Central memory CD8-positive, alpha-beta T cell (primary cell): ENCODE measurements around the gene CFAP20DC.
"Not testable (repeated sequence)": the region's sequence is repeated elsewhere in the genome, so short reads cannot be mapped to it uniquely, and the experiment has no call there.

ENCODE experiments used
- ATAC-seq: fragments of 150-1000 bp; cut with Tn5 transposase; replicated peaks from 2 replicates; pipeline ENCODE4 v1.10.0; 2022; ENCODE audit warnings: mild to moderate bottlenecking, moderate FRiP score, moderate number of reproducible peaks; ENCODE audit not compliant: poor library complexity, severe bottlenecking; ENCODE audit errors: extremely low read depth
- DNase-seq, 2 donors: peaks; one replicate each; pipeline ENCODE4 v3.0.0; 2021; ENCODE audit warnings: low spot score in 2 of 2
- H3K27ac Mint-ChIP-seq: one replicate; pipeline ENCODE4 v1.8.0; 2022; ENCODE audit warnings: low read depth, mild to moderate bottlenecking, moderate library complexity, mixed read lengths
- H3K27me3 Mint-ChIP-seq: one replicate; pipeline ENCODE4 v1.8.0; 2022; ENCODE audit warnings: mixed read lengths
- H3K36me3 Mint-ChIP-seq: one replicate; pipeline ENCODE4 v1.8.0; 2022; ENCODE audit warnings: mild to moderate bottlenecking, moderate library complexity, mixed read lengths; ENCODE audit not compliant: insufficient read depth
- H3K4me1 Mint-ChIP-seq: one replicate; pipeline ENCODE4 v1.8.0; 2022; ENCODE audit warnings: mixed read lengths
- H3K4me3 Mint-ChIP-seq: one replicate; pipeline ENCODE4 v1.8.0; 2022; ENCODE audit warnings: mild to moderate bottlenecking, moderate library complexity, mixed read lengths
- H3K9me3 Mint-ChIP-seq: one replicate; pipeline ENCODE4 v1.8.0; 2022; ENCODE audit warnings: mixed read lengths

The CFAP20DC gene

GRCh38 chr3:59049671-59050331 lies at the start of gene CFAP20DC:
TSS of gene CFAP20DC (minus strand) at chr3:59050025. CDS start at chr3:59049631, 394 bp downstream.
- no peaks in the 10 kb centered on the region for H3K4me1 Mint-ChIP-seq
- DNase-seq (peak; percentile 64 to 77), ATAC-seq (peak; percentile 95)
- H3K36me3 Mint-ChIP-seq = peaks cover 3% of the 10 kb centered on the region
- peak within 1 kb of the TSS; percentile 67 for H3K4me3 Mint-ChIP-seq
- H3K9me3 Mint-ChIP-seq = no peaks in the 10 kb centered on the region
- H3K27me3 Mint-ChIP-seq = no peaks in the 10 kb centered on the region
- peak within 1 kb of the TSS; percentile 57 for H3K27ac Mint-ChIP-seq

GRCh38 chr3:59098516-59098915 lies 48.7 kb upstream of the CFAP20DC start:
- not testable (repeated sequence) for DNase-seq, ATAC-seq, H3K36me3 Mint-ChIP-seq, H3K4me3 Mint-ChIP-seq, H3K9me3 Mint-ChIP-seq, H3K4me1 Mint-ChIP-seq, H3K27ac Mint-ChIP-seq
- peaks cover 44% of the 10 kb centered on the region for H3K27me3 Mint-ChIP-seq

GRCh38 chr3:59094446-59094845 lies 44.6 kb upstream of the CFAP20DC start:
- ATAC-seq (no peak), DNase-seq (no peak)
- no peak overlapping the region for H3K4me3 Mint-ChIP-seq
- no peaks in the 10 kb centered on the region for H3K4me1 Mint-ChIP-seq
- H3K27ac Mint-ChIP-seq = no peak overlapping the region
- H3K36me3 Mint-ChIP-seq = no peaks in the 10 kb centered on the region
- peaks cover 20% of the 10 kb centered on the region for H3K27me3 Mint-ChIP-seq
- H3K9me3 Mint-ChIP-seq = peaks cover 8% of the 10 kb centered on the region

GRCh38 chr3:59093521-59093920 lies 43.7 kb upstream of the CFAP20DC start:
- peaks cover 16% of the 10 kb centered on the region for H3K27me3 Mint-ChIP-seq
- H3K36me3 Mint-ChIP-seq = no peaks in the 10 kb centered on the region
- no peak overlapping the region for H3K27ac Mint-ChIP-seq
- no peak overlapping the region for H3K4me3 Mint-ChIP-seq
- ATAC-seq = no peak
- DNase-seq = no peak
- H3K4me1 Mint-ChIP-seq = no peaks in the 10 kb centered on the region
- H3K9me3 Mint-ChIP-seq = peaks cover 8% of the 10 kb centered on the region

GRCh38 chr3:59088761-59089160 lies 38.9 kb upstream of the CFAP20DC start:
- DNase-seq (no peak), ATAC-seq (no peak)
- Mint-ChIP-seq H3K4me3 (no peak overlapping the region), H3K4me1 (no peaks in the 10 kb centered on the region), H3K9me3 (no peaks in the 10 kb centered on the region), H3K27me3 (peaks cover 13% of the 10 kb centered on the region), H3K36me3 (no peaks in the 10 kb centered on the region), H3K27ac (no peak overlapping the region)

GRCh38 chr3:59085976-59086375 lies 36.2 kb upstream of the CFAP20DC start:
- H3K36me3 Mint-ChIP-seq = no peaks in the 10 kb centered on the region
- H3K27me3 Mint-ChIP-seq = peaks cover 40% of the 10 kb centered on the region
- ATAC-seq (no peak), DNase-seq (no peak)
- no peaks in the 10 kb centered on the region for H3K9me3 Mint-ChIP-seq
- H3K4me3 Mint-ChIP-seq = no peak overlapping the region
- no peak overlapping the region for H3K27ac Mint-ChIP-seq
- H3K4me1 Mint-ChIP-seq = no peaks in the 10 kb centered on the region

- peaks cover 43% of the 10 kb centered on the region for H3K27me3 Mint-ChIP-seq
- H3K27ac Mint-ChIP-seq = no peak overlapping the region
- no peak for ATAC-seq
These were observed 34.8 kb upstream of the CFAP20DC start for GRCh38 chr3:59084583-59084982.

GRCh38 chr3:59082106-59082505 lies 32.3 kb upstream of the CFAP20DC start:
- H3K27ac Mint-ChIP-seq = no peak overlapping the region

More at GRCh38 chr3:59084583-59084982, 34.8 kb upstream of the CFAP20DC start:
- no peaks in the 10 kb centered on the region for H3K36me3 Mint-ChIP-seq
- no peaks in the 10 kb centered on the region for H3K4me1 Mint-ChIP-seq
- DNase-seq = no peak
- H3K9me3 Mint-ChIP-seq = no peaks in the 10 kb centered on the region
- H3K4me3 Mint-ChIP-seq = no peak overlapping the region

GRCh38 chr3:59081071-59081470 lies 31.2 kb upstream of the CFAP20DC start:
- Mint-ChIP-seq H3K36me3 (no peaks in the 10 kb centered on the region), H3K27me3 (peaks cover 55% of the 10 kb centered on the region), H3K27ac (no peak overlapping the region), H3K4me3 (no peak overlapping the region), H3K9me3 (no peaks in the 10 kb centered on the region), H3K4me1 (no peaks in the 10 kb centered on the region)
- DNase-seq (no peak), ATAC-seq (no peak)

More at GRCh38 chr3:59082106-59082505, 32.3 kb upstream of the CFAP20DC start:
- H3K4me3 Mint-ChIP-seq = no peak overlapping the region
- H3K27me3 Mint-ChIP-seq = peaks cover 55% of the 10 kb centered on the region
- no peaks in the 10 kb centered on the region for H3K9me3 Mint-ChIP-seq
- DNase-seq (no peak), ATAC-seq (no peak)
- no peaks in the 10 kb centered on the region for H3K4me1 Mint-ChIP-seq
- no peaks in the 10 kb centered on the region for H3K36me3 Mint-ChIP-seq

- DNase-seq (no peak), ATAC-seq (no peak)
- H3K36me3 Mint-ChIP-seq = no peaks in the 10 kb centered on the region
- H3K27me3 Mint-ChIP-seq = peaks cover 58% of the 10 kb centered on the region
- H3K4me3 Mint-ChIP-seq = no peak overlapping the region
- no peaks in the 10 kb centered on the region for H3K9me3 Mint-ChIP-seq
- no peak overlapping the region for H3K27ac Mint-ChIP-seq
- H3K4me1 Mint-ChIP-seq = no peaks in the 10 kb centered on the region
These were observed 30.1 kb upstream of the CFAP20DC start for GRCh38 chr3:59079962-59080361.

GRCh38 chr3:59074764-59075163 lies 24.9 kb upstream of the CFAP20DC start:
- ATAC-seq (no peak), DNase-seq (no peak)
- Mint-ChIP-seq H3K4me1 (no peaks in the 10 kb centered on the region), H3K27me3 (peaks cover 51% of the 10 kb centered on the region), H3K27ac (no peak overlapping the region), H3K9me3 (no peaks in the 10 kb centered on the region), H3K4me3 (no peak overlapping the region), H3K36me3 (no peaks in the 10 kb centered on the region)

- peaks cover 46% of the 10 kb centered on the region for H3K27me3 Mint-ChIP-seq
- H3K4me1 Mint-ChIP-seq = no peaks in the 10 kb centered on the region
- H3K27ac Mint-ChIP-seq = no peak overlapping the region
- ATAC-seq (no peak), DNase-seq (no peak)
- no peak overlapping the region for H3K4me3 Mint-ChIP-seq
- no peaks in the 10 kb centered on the region for H3K9me3 Mint-ChIP-seq
- H3K36me3 Mint-ChIP-seq = no peaks in the 10 kb centered on the region
These were observed 22.9 kb upstream of the CFAP20DC start for GRCh38 chr3:59072681-59073080.

- Mint-ChIP-seq H3K4me1 (no peaks in the 10 kb centered on the region), H3K4me3 (no peak overlapping the region), H3K9me3 (no peaks in the 10 kb centered on the region), H3K27ac (no peak overlapping the region), H3K36me3 (no peaks in the 10 kb centered on the region), H3K27me3 (peaks cover 55% of the 10 kb centered on the region)
- ATAC-seq = no peak
- no peak for DNase-seq
These were observed 20.0 kb upstream of the CFAP20DC start for GRCh38 chr3:59069838-59070237.
